Measurements from ENCODE around the gene RIC8B. TPM values are rescaled to one million over a fixed set of nuclear protein-coding genes. Genes with fewer than 3 reads are reported as not detected.

Gene RIC8B
- total RNA-seq, 1 donor from 2014 or later = 46.3 TPM

- no peak for DNase-seq (ENCODE audit: low read depth)
These were observed 26.8 kb downstream of the RIC8B start for GRCh38 chr12:106801167-106801708.

GRCh38 chr12:106801830-106802533, 27.5 kb downstream of the RIC8B start:
- no peak for DNase-seq (ENCODE audit: low read depth)

- DNase-seq (ENCODE audit: low read depth) = no peak
These were observed 30.2 kb downstream of the RIC8B start for GRCh38 chr12:106804668-106805067.

- no peak for DNase-seq (ENCODE audit: low read depth)
These were observed 40.2 kb downstream of the RIC8B start for GRCh38 chr12:106814714-106815113.

GRCh38 chr12:106815741-106816140, 41.3 kb downstream of the RIC8B start:
- DNase-seq (ENCODE audit: low read depth) = no peak

DNA sequence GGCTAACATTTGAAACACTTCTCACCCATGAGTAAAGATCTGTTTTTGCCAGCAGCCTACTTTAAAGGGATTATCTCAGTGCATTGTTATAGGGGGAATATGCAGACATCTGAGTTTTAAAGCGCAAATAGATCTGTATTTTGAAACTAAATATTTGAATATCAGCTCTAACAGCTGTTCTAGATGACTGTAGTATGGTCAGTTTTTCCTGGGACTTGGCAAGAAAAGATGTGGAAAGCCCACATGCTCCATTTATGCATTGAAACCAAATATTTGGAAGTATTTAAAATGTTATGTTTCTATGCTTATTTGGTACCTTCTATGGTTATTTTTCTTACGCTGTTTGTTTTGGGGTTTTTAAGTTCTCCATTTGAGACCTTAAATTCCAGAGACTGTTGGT, 41.7 kb downstream of the RIC8B start:
- DNase-seq (ENCODE audit: low read depth) = no peak

DNA sequence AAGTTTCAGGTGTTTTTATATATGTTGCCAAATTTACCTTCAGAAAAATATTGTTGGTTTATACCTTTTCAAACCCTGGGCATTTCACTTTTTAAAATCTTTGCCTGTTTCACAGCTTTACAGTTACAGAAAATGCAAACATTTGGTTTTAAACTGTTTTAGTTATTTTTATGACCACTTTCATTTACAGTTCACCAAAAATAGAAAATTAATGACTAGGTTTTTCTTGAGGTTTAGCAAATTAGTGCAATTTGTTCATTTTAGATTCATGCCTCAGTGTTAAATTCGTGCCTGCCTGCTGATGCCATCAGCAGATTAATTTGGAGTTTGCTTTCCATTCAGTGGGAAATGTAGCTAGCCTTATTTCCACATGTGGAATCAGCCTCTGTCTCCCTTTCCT, 45.5 kb downstream of the RIC8B start:
- no peak for DNase-seq (ENCODE audit: low read depth)

DNA sequence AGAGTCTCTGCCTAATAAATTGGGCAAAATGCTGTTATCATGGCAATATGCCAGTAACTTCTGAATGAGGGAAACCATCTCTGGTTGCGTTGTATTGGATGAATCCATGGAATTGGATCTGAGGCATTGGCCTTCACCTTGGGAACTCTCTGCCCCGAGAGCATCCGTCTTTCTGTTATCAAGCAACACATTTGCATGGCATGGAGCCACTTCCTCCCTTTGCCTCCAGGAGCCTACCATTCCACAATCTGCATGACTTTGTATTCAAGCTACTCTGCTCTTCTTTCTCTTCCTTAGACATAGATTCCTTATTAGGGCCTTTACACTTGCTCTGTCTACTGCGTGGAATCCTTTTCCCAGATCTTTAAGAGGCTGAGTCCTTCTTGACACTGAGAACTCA, 57.2 kb downstream of the RIC8B start:
- no peak for DNase-seq (ENCODE audit: low read depth)

DNA sequence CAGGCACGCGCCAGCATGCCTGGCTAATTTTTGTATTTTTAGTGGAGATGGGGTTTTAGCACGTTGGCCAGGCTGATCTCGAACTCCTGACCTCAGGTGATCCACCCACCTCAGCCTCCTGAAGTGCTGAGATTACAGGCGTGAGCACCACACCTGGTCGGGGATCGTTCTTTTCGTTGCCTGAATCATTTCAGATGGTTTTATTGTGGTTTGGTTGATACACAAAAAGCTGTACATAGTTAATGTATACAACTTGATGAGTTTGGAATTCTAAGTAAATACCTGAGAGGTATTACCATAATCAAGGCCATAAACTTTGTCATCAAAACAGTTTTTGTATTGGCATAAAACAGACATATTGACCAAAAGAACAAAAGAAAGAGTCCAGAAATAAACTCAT, 63.3 kb downstream of the RIC8B start:
- no peak for DNase-seq (ENCODE audit: low read depth)

- no peak for DNase-seq (ENCODE audit: low read depth)
These were observed 64.9 kb downstream of the RIC8B start for GRCh38 chr12:106839333-106839732.

DNA sequence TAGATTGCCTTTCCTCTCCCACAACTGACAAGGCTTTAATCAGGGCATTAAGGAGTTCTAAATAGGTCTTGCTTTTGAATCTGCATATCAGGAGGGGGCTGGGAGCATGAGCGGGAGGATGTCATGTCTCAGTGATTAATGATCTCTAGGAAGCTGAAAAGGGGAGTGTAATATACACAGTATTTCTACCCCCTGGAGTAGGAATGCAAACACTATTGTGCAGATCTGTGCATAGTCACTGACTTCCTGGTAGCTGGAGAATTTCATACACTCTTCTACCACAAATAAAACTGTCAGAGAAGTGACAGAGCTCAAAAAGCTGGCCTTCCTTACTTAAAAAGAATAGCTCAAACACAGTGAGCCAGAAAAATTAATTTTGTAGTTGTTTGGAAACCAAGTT, 65.8 kb downstream of the RIC8B start:
- DNase-seq (ENCODE audit: low read depth) = peak; percentile 91

DNA sequence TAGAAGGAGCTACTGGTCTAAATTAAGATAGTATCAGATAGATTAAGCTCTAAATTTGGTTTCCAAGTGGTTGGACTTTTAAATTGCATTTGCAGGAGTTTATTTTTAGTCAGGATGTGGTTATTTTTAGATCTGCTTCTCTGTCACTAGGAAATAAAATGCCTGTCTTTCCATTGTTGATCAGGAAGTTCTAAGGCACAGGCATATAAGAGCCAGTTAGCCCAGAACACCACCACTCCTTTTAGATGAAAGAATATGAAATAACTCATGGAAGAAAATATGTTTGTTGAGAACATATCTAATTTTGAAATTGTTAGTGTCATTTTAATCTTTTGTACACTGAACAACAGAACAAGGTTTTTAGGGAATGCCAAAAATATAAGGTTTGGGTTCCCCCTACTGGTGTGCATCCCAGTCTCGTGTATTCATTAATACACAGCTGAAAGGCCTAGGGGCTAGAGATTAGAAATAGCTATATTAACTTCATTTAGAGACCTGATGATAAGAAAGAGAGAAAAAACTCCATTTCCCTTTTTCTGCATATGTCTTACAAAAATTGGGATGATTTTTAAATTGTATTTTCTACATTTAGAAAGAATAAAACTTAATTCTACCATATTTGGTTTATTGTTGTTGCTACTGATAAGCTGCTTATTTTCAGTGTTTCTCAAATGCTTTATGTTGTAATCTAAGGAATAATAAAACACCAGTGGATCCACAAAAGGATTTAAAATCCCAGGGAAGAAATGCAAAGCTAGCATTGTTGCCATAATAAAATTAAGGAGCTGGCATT, 67.2 kb downstream of the RIC8B start:
- peak; percentile 59 for DNase-seq (ENCODE audit: low read depth)

DNA sequence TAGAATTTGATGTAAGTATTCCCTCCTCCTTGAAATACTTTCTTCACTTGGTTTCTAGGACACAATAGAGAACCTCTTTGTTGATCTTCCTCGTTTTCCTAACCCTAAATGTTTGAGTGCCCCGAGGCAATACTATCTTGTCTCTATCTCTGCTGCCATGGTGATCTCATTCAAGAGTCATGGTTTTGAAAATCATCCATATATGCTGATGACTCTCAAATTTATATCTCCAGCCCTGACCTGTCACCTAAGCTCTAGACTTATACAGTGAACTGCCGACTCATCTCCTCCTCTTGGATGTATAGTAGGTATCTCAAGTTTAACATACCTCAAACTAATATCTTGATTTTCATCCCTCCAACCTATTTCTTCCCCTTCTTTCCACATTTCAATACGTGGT, 71.4 kb downstream of the RIC8B start:
- DNase-seq (ENCODE audit: low read depth) = no peak

DNA sequence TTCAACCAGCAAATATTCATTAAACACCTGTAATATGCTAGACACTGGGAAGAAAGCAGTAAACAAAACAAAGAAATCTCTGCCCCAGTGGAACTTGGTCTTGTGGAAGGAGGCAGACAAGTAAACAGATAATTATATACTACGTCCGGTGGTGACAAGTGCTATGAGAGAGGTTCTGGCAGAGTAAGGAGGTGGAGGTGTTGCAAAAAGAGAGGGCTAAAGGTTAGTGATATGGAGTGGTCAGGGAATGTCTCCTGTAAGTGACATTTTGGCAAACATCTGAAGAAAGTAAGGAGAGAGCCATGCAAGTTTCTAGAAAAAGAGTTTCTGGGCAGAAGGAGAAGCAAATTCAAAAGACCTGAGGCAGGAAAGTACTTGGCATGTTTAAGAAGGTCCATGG, 73.4 kb downstream of the RIC8B start:
- DNase-seq (ENCODE audit: low read depth) = no peak

GRCh38 chr12:106851306-106851705, 76.8 kb downstream of the RIC8B start:
- DNase-seq (ENCODE audit: low read depth) = no peak

- DNase-seq (ENCODE audit: low read depth) = no peak
These were observed 80.2 kb downstream of the RIC8B start for GRCh38 chr12:106854723-106855122.

- no peak for DNase-seq (ENCODE audit: low read depth)
These were observed 80.8 kb downstream of the RIC8B start for GRCh38 chr12:106855221-106855758.

- no peak for DNase-seq (ENCODE audit: low read depth)
These were observed 87.8 kb downstream of the RIC8B start for GRCh38 chr12:106861984-106862916.

DNA sequence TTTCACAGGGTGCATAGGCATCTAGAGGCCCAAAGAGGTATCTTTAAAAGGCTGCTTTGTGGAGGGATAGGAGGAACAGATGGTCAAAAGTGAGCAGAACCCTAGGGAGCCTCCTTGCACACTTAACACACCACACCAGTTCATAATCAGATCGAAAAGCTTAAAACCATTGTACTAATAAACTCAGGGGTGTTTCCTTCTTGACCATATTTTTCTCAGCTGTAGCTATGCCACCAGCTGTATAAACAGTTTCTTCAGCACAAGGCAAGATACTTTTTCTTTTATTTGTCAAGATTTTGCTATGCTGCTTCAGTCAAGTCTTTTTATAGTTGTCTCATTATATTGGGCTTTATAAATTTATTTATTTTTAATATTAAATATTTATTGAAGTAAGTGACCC, 88.7 kb downstream of the RIC8B start:
- DNase-seq (ENCODE audit: low read depth) = no peak

DNA sequence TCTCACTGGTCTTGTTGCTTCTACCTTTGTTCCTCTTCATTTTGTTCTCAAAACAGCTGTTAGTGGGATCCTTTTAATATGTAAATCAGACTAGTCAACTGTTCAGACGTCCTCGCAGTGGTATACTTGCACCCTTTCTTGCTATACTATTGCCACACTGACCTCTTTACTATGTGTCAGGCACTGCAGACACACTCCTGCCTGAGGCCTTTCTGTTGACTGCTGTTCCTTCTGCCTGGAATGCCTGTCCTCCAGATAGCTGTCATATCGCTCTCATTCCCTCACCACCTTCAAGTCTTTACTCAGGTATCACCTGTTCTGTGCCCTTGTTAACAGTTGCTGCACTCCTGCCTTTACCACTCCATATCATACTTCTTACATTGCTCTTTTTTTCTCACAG, 91.2 kb downstream of the RIC8B start:
- DNase-seq (ENCODE audit: low read depth) = no peak

DNA sequence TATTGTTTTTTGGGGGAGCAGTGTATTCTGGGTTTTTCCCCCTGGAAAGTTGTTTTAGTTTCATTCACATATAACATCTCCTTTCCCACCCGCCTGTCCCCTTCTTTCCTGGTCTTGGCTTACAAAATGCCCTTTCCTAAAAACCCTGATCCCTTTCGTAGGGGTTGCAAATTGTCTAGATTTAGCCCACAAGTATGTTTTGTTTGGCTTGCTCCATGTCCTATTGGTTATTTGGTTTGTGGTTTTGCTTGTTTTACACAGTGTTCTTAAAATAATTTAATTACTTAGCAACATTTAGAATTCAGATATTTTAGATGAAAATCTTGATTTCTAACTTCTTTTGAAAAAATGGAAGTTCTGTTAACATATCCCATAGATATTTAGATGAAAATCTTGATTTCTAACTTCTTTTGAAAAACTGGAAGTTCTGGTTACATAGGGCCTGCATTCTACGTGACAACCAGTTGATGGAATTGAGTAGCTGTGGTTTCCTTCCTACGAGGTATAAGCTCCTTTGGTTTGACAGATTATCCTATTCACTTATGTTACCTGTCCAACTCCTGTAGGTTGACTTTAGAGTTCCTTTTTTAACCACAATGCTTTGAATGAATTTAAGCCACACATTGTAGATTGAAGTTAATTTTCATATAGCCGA, 92.1 kb downstream of the RIC8B start:
- no peak for DNase-seq (ENCODE audit: low read depth)
